Fibroblast of villous mesenchyme (primary cell): ENCODE data around the gene GLRB. TPM values are rescaled to one million over a fixed set of nuclear protein-coding genes. Genes with fewer than 3 reads are reported as not detected.
A peak's percentile ranks its signal among the peaks of the same experiment; 100 is the strongest.

Source experiments
- DNase-seq: peaks from one replicate; pipeline ENCODE4 v3.0.0-alpha.2; 2010; ENCODE audit warnings: low read depth
- H3K4me3 ChIP-seq: 2 replicates; pipeline ENCODE4 v1.5.1; 2011; ENCODE audit warnings: low read depth, mild to moderate bottlenecking, low read length
- CTCF ChIP-seq: IDR thresholded peaks from 2 replicates; pipeline ENCODE4 v1.5.1; 2012; ENCODE audit warnings: low read depth, mild to moderate bottlenecking, low read length; ENCODE audit not compliant: insufficient read depth
- total RNA-seq: library from RNA; depleted of rRNA; stranded (reverse); fragments of >200 nt; gene quantifications from 2 replicates; pipeline ENCODE4 v1.2.3, GENCODE V29; 2012

Gene GLRB
- total RNA-seq, 1 donor = 16.4 TPM

GRCh38 chr4:157115613-157116335 is 39.8 kb downstream of the GLRB start:
- no peak for TF ChIP-seq CTCF

GRCh38 chr4:157121401-157121800 is 45.5 kb downstream of the GLRB start:
- no peak for TF ChIP-seq CTCF
- no peak for DNase-seq
- H3K4me3 ChIP-seq = no peak overlapping the region

More at GRCh38 chr4:157115613-157116335, 39.8 kb downstream of the GLRB start:
- no peak overlapping the region for H3K4me3 ChIP-seq
- DNase-seq = peak; percentile 52

- no peak for DNase-seq
- no peak for TF ChIP-seq CTCF
- H3K4me3 ChIP-seq = no peak overlapping the region
These were observed 51.6 kb downstream of the GLRB start for GRCh38 chr4:157127571-157127970.

- TF ChIP-seq CTCF = peak; percentile 61
- H3K4me3 ChIP-seq = no peak overlapping the region
- DNase-seq = peak; percentile 46
These were observed 52.4 kb downstream of the GLRB start for GRCh38 chr4:157128395-157128794.

- H3K4me3 ChIP-seq = no peak overlapping the region
- no peak for DNase-seq
- no peak for TF ChIP-seq CTCF
These were observed 66.0 kb downstream of the GLRB start for GRCh38 chr4:157141976-157142375.

- TF ChIP-seq CTCF = no peak
- peak; percentile 11 for DNase-seq
These were observed 67.4 kb downstream of the GLRB start for GRCh38 chr4:157143369-157143768.

GRCh38 chr4:157151711-157152110 is 75.8 kb downstream of the GLRB start:
- TF ChIP-seq CTCF = no peak
- no peak overlapping the region for H3K4me3 ChIP-seq
- DNase-seq = peak; percentile 35

More at GRCh38 chr4:157143369-157143768, 67.4 kb downstream of the GLRB start:
- H3K4me3 ChIP-seq = no peak overlapping the region
